IMR-90 (cell line): ENCODE measurements around the gene ATP1B3. TPM values are rescaled to one million over a fixed set of nuclear protein-coding genes. Genes with fewer than 3 reads are reported as not detected.

Experiments
- ATAC-seq: fragments of 200-7000 bp; cut with Tn5 transposase; 2 replicates; pipeline ENCODE4 v1.9.1; 2020; ENCODE audit warnings: low read depth, mild to moderate bottlenecking, moderate library complexity
- BruUV-seq: library from RNA; stranded (reverse); fragments of 400-500 nt; replicated peaks from 2 replicates; lab custom pipeline; 2021; lab: Mats Ljungman, UMichigan
- CTCF ChIA-PET: fragments of 300-600 bp; formaldehyde crosslinking; extraction: SDS; loops from one replicate; lab custom pipeline; 2021; ENCODE audit warnings: antibody characterized with exemption; lab: Yijun Ruan, JAX
- POLR2A ChIA-PET: fragments of 300-600 bp; sonication (Branson Sonifier 250); formaldehyde crosslinking; loops from one replicate; lab custom pipeline; 2022; ENCODE audit warnings: antibody characterized with exemption; ENCODE audit not compliant: unreplicated experiment; lab: Charles Lee
- DNase-seq: peaks from one replicate; pipeline ENCODE4 v3.0.0; 2013
- H2AFZ ChIP-seq: replicated peaks from 2 replicates; pipeline ENCODE3; 2013; ENCODE audit warnings: low read length, mild to moderate bottlenecking; ENCODE audit not compliant: poor library complexity
- H2AK5ac ChIP-seq: 2 replicates; pipeline ENCODE4 v1.6.1; 2013; ENCODE audit warnings: low read depth, low read length, inconsistent platforms
- H2AK9ac ChIP-seq: replicated peaks from 2 replicates; pipeline ENCODE3; 2013; ENCODE audit warnings: mild to moderate bottlenecking, low read depth, low read length, moderate library complexity; ENCODE audit not compliant: poor library complexity
- H2BK120ac ChIP-seq: 2 replicates; pipeline ENCODE4 v1.6.1; 2013; ENCODE audit warnings: low read depth, low read length, inconsistent platforms
- H2BK15ac ChIP-seq: 3 replicates; pipeline ENCODE4 v1.6.1; 2013; ENCODE audit warnings: low read depth, low read length, inconsistent platforms
- H2BK20ac ChIP-seq: 2 replicates; pipeline ENCODE4 v1.6.1; 2013; ENCODE audit warnings: low read depth, mild to moderate bottlenecking, inconsistent platforms, low read length, moderate library complexity
- H2BK5ac ChIP-seq: 2 replicates; pipeline ENCODE4 v1.6.1; 2013; ENCODE audit warnings: mild to moderate bottlenecking, low read depth, low read length, inconsistent platforms; ENCODE audit not compliant: poor library complexity, severe bottlenecking
- H3K14ac ChIP-seq: replicated peaks from 2 replicates; pipeline ENCODE4 v1.6.1; 2013; ENCODE audit warnings: low read depth, low read length, inconsistent platforms
- H3K18ac ChIP-seq: 2 replicates; pipeline ENCODE4 v1.6.1; 2013; ENCODE audit warnings: low read depth, low read length, control low read depth
- H3K23ac ChIP-seq: 2 replicates; pipeline ENCODE4 v1.6.1; 2013; ENCODE audit warnings: low read depth, low read length, inconsistent platforms
- H3K27ac ChIP-seq: 2 replicates; pipeline ENCODE4 v1.5.1; 2013; ENCODE audit warnings: mild to moderate bottlenecking, control low read depth, low read length; ENCODE audit not compliant: insufficient read depth
- H3K27me3 ChIP-seq: 2 replicates; pipeline ENCODE4 v1.6.1; 2013; ENCODE audit warnings: low read length; ENCODE audit not compliant: control insufficient read depth, insufficient read depth
- H3K36me3 ChIP-seq: 2 replicates; pipeline ENCODE4 v1.6.1; 2013; ENCODE audit warnings: low read length, mixed read lengths; ENCODE audit not compliant: control insufficient read depth, insufficient read depth
- H3K4ac ChIP-seq: 2 replicates; pipeline ENCODE4 v1.6.1; 2013; ENCODE audit warnings: low read depth, low read length, inconsistent platforms
- H3K4me1 ChIP-seq: 2 replicates; pipeline ENCODE4 v1.6.1; 2013; ENCODE audit warnings: low read length, mixed read lengths; ENCODE audit not compliant: control insufficient read depth, insufficient read depth
- H3K4me2 ChIP-seq: 2 replicates; pipeline ENCODE4 v1.6.1; 2013; ENCODE audit warnings: low read depth, mild to moderate bottlenecking, control low read depth, low read length, moderate library complexity
- H3K4me3 ChIP-seq: 2 replicates; pipeline ENCODE4 v1.5.1; 2013; ENCODE audit warnings: low read depth, mild to moderate bottlenecking, control low read depth, low read length, moderate library complexity; ENCODE audit not compliant: insufficient read depth
- H3K56ac ChIP-seq: 2 replicates; pipeline ENCODE4 v1.6.1; 2013; ENCODE audit warnings: low read length, inconsistent platforms; ENCODE audit not compliant: insufficient read depth; ENCODE audit errors: extremely low read depth
- H3K79me1 ChIP-seq, 2 experiments: 2 replicates each; pipeline ENCODE4 v1.6.1; 2013; ENCODE audit warnings: low read length in 2 of 2, inconsistent platforms in 1 of 2, low read depth in 1 of 2
- H3K9ac ChIP-seq: 2 replicates; pipeline ENCODE4 v1.6.1; 2013; ENCODE audit warnings: low read depth, low read length, control low read depth
- H3K9me1 ChIP-seq: 2 replicates; pipeline ENCODE4 v1.6.1; 2013; ENCODE audit warnings: low read length, inconsistent platforms; ENCODE audit not compliant: insufficient read depth
- H3K9me3 ChIP-seq: 2 replicates; pipeline ENCODE4 v1.6.1; 2013; ENCODE audit warnings: low read length; ENCODE audit not compliant: control insufficient read depth, insufficient read depth
- H4K20me1 ChIP-seq: 2 replicates; pipeline ENCODE4 v1.6.1; 2013; ENCODE audit warnings: low read length, inconsistent platforms; ENCODE audit not compliant: insufficient read depth
- H4K5ac ChIP-seq: 2 replicates; pipeline ENCODE4 v1.6.1; 2013; ENCODE audit warnings: mild to moderate bottlenecking, low read depth, low read length, control low read depth
- H4K8ac ChIP-seq, 2 experiments: 2 replicates each; pipeline ENCODE4 v1.6.1; 2013; ENCODE audit warnings: low read depth in 2 of 2, low read length in 2 of 2, control low read depth in 1 of 2, inconsistent platforms in 1 of 2
- H4K91ac ChIP-seq: 2 replicates; pipeline ENCODE4 v1.6.1; 2013; ENCODE audit warnings: low read depth, low read length, inconsistent platforms; ENCODE audit not compliant: insufficient read depth
- BHLHE40 ChIP-seq: fragments of 150-350 bp; IDR thresholded peaks from 2 replicates; pipeline ENCODE4 v1.6.1; 2016; ENCODE audit warnings: mild to moderate bottlenecking, low read depth, low read length
- CEBPB ChIP-seq: IDR thresholded peaks from 2 replicates; pipeline ENCODE4 v1.6.1; 2012; ENCODE audit warnings: low read depth, low read length, improper control_type of control experiment
- FOS ChIP-seq: fragments of 150-350 bp; IDR thresholded peaks from 2 replicates; pipeline ENCODE4 v1.6.1; 2016; ENCODE audit warnings: low read depth, low read length
- MAFK ChIP-seq: IDR thresholded peaks from 2 replicates; pipeline ENCODE4 v1.6.1; 2012; ENCODE audit warnings: low read depth, low read length, improper control_type of control experiment
- MAZ ChIP-seq: IDR thresholded peaks from 2 replicates; pipeline ENCODE4 v1.6.1; 2012; ENCODE audit warnings: low read depth, mild to moderate bottlenecking, low read length, improper control_type of control experiment, moderate library complexity, borderline replicate concordance
- NFE2L2 ChIP-seq: fragments of 150-350 bp; IDR thresholded peaks from 2 replicates; pipeline ENCODE4 v1.6.1; 2016; ENCODE audit warnings: low read depth, mild to moderate bottlenecking, low read length
- SMC3 ChIP-seq: fragments of 150-350 bp; IDR thresholded peaks from 2 replicates; pipeline ENCODE4 v1.6.1; 2016; ENCODE audit warnings: low read depth, mild to moderate bottlenecking, antibody characterized with exemption, low read length, moderate library complexity
- WGBS, 2 experiments: methylation state at CpG; one replicate each; pipeline versions ENCODE4 v1.1.5 to v1.1.7; 2013; ENCODE audit warnings: missing lambda C conversion rate in 2 of 2; ENCODE audit not compliant: insufficient read length in 1 of 2; ENCODE audit errors: extremely low coverage in 2 of 2; 5-methylcytosine and 5-hydroxymethylcytosine counted together
- dilution Hi-C: fragments of 300-500 bp; cut with HindIII; formaldehyde crosslinking; loops from one replicate; pipeline ENCODE4 v1.14.3; 2018; ENCODE audit warnings: low sequenced_read_pairs; ENCODE audit not compliant: unreplicated experiment
- in situ Hi-C: fragments of 300-500 bp; cut with MboI; formaldehyde crosslinking; loops from 3 replicates; pipeline ENCODE4 v1.14.3; 2019; ENCODE audit warnings: low sequenced_read_pairs, inconsistent platforms, mixed read lengths
- intact Hi-C: fragments of 100-400 bp; cut with micrococcal nuclease; formaldehyde crosslinking; loops from 2 replicates; pipeline ENCODE4 v1.10.0; 2022
- polyA plus RNA-seq, 3 experiments: library from polyadenylated mRNA; depleted of rRNA; stranded (reverse); fragments of >200 nt; gene quantifications; 2 replicates each; pipeline ENCODE4 v1.2.3, GENCODE V29; 2012; ENCODE audit warnings: low replicate concordance in 1 of 3
- total RNA-seq: library from RNA; depleted of rRNA; stranded (reverse); fragments of >200 nt; gene quantifications from 2 replicates; pipeline ENCODE4 v1.2.3, GENCODE V29; 2012
- TF ChIP-seq, protein P1 (sequence below): fragments of 150-350 bp; IDR thresholded peaks from 2 replicates; pipeline ENCODE4 v1.6.1; 2017; ENCODE audit warnings: mild to moderate bottlenecking, antibody characterized with exemption, low read length, low read depth
- TF ChIP-seq, protein P2 (sequence below): conservative IDR thresholded peaks from 2 replicates; pipeline ENCODE4 v1.5.1; 2012; ENCODE audit warnings: mild to moderate bottlenecking, low read depth, low read length, improper control_type of control experiment

The ATP1B3 gene
- total and polyA plus RNA-seq, 2 of the 4 experiments (the other 2 are of a cell fraction) = 64.3 to 126 TPM

DNA sequence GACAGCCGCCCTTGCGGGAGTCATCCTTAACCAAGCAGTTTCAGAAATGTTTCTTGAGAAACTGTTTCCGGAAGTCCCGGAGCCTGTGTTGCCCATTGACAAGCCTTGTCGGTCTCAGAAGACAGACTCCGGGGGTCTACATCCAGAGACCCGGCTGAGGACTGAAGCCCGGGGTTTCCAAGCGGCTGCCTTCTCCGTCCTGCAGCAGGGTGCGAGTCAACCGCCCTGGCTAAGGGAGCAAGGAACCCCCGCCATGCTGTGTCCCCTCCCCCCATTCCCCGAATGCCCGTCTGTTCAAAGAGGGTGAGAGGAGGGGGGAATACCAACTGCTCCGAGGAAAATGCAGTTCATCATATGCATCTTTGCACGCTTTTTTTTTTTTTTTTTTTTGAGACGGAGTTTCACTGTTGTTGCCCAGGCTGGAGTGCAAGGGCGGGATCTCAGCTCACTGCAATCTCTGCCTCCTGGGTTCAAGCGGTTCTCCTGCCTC, 61.6 kb downstream of the ATP1B3 start:
- Histone ChIP-seq H3K4me3 (no peak overlapping the region), H3K9me1 (peaks cover 4% of the 10 kb centered on the region; the same call in 1 of the 2 replicates), H3K36me3 (no peaks in the 10 kb centered on the region), H3K9ac (no peak overlapping the region), H3K4me2 (no peak overlapping the region), H3K27me3 (no peaks in the 10 kb centered on the region), H3K56ac (no peak overlapping the region), H3K9me3 (no peaks in the 10 kb centered on the region), H3K23ac (no peak overlapping the region), H3K18ac (no peak overlapping the region), H4K91ac (no peak overlapping the region), H4K5ac (no peak overlapping the region), H2BK15ac (no peak overlapping the region), H2BK120ac (no peak overlapping the region), H3K27ac (no peak overlapping the region), H3K4me1 (peaks cover 6% of the 10 kb centered on the region), H4K20me1 (no peaks in the 10 kb centered on the region), H2AK5ac (no peak overlapping the region), H4K8ac (no peak overlapping the region), H3K79me1 (no peaks in the 10 kb centered on the region), H3K4ac (no peak overlapping the region), H2BK5ac (no peak overlapping the region), H2BK20ac (no peak overlapping the region), H2AFZ (no peak overlapping the region), H3K14ac (no peak overlapping the region), H2AK9ac (no peak overlapping the region)
- BruUV-seq = no TSS peak
- in situ Hi-C loops (no loop called here), dilution Hi-C loops (no loop called here), intact Hi-C loops (no loop called here)
- 96% methylated on average over 3 of the region's 20 CpGs; no CpG with 5 or more reads in 1 of the 2 experiments for WGBS, 2 experiments
- no peak for DNase-seq
- TF ChIP-seq BHLHE40 (no peak), NFE2L2 (no peak), MAZ (no peak), FOS (no peak), MAFK (no peak), SMC3 (no peak), CEBPB (no peak)
- TF ChIP-seq, protein P1, sequence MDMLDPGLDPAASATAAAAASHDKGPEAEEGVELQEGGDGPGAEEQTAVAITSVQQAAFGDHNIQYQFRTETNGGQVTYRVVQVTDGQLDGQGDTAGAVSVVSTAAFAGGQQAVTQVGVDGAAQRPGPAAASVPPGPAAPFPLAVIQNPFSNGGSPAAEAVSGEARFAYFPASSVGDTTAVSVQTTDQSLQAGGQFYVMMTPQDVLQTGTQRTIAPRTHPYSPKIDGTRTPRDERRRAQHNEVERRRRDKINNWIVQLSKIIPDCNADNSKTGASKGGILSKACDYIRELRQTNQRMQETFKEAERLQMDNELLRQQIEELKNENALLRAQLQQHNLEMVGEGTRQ = no peak
- TF ChIP-seq, protein P2, sequence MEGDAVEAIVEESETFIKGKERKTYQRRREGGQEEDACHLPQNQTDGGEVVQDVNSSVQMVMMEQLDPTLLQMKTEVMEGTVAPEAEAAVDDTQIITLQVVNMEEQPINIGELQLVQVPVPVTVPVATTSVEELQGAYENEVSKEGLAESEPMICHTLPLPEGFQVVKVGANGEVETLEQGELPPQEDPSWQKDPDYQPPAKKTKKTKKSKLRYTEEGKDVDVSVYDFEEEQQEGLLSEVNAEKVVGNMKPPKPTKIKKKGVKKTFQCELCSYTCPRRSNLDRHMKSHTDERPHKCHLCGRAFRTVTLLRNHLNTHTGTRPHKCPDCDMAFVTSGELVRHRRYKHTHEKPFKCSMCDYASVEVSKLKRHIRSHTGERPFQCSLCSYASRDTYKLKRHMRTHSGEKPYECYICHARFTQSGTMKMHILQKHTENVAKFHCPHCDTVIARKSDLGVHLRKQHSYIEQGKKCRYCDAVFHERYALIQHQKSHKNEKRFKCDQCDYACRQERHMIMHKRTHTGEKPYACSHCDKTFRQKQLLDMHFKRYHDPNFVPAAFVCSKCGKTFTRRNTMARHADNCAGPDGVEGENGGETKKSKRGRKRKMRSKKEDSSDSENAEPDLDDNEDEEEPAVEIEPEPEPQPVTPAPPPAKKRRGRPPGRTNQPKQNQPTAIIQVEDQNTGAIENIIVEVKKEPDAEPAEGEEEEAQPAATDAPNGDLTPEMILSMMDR = no peak
- POLR2A ChIA-PET = no interaction called here
- CTCF ChIA-PET = no interaction called here
- ATAC-seq = no peak
